Choroid plexus epithelial cell (primary cell): ENCODE measurements around the gene JPH2.

Experiments
- DNase-seq: peaks from one replicate; pipeline ENCODE4 v3.0.0-alpha.2; 2010; ENCODE audit warnings: low read depth
- H3K4me3 ChIP-seq: 2 replicates; pipeline ENCODE4 v1.5.1; 2011; ENCODE audit warnings: low read depth, mild to moderate bottlenecking, control low read depth, low read length, moderate library complexity
- TF ChIP-seq, protein P1 (sequence below): conservative IDR thresholded peaks from 2 replicates; pipeline ENCODE4 v1.5.1; 2011; ENCODE audit warnings: low read depth, mild to moderate bottlenecking, control low read depth, inconsistent platforms, low read length, moderate library complexity

Gene JPH2

GRCh38 chr20:44117296-44118184, 69.4 kb downstream of the JPH2 start:
- DNase-seq, result no peak
- no peak overlapping the region for H3K4me3 ChIP-seq
- TF ChIP-seq, protein P1, sequence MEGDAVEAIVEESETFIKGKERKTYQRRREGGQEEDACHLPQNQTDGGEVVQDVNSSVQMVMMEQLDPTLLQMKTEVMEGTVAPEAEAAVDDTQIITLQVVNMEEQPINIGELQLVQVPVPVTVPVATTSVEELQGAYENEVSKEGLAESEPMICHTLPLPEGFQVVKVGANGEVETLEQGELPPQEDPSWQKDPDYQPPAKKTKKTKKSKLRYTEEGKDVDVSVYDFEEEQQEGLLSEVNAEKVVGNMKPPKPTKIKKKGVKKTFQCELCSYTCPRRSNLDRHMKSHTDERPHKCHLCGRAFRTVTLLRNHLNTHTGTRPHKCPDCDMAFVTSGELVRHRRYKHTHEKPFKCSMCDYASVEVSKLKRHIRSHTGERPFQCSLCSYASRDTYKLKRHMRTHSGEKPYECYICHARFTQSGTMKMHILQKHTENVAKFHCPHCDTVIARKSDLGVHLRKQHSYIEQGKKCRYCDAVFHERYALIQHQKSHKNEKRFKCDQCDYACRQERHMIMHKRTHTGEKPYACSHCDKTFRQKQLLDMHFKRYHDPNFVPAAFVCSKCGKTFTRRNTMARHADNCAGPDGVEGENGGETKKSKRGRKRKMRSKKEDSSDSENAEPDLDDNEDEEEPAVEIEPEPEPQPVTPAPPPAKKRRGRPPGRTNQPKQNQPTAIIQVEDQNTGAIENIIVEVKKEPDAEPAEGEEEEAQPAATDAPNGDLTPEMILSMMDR, result no peak

GRCh38 chr20:44115762-44116644, 71.0 kb downstream of the JPH2 start:
- no peak overlapping the region for H3K4me3 ChIP-seq
- TF ChIP-seq, protein P1, result no peak
- no peak for DNase-seq

DNA sequence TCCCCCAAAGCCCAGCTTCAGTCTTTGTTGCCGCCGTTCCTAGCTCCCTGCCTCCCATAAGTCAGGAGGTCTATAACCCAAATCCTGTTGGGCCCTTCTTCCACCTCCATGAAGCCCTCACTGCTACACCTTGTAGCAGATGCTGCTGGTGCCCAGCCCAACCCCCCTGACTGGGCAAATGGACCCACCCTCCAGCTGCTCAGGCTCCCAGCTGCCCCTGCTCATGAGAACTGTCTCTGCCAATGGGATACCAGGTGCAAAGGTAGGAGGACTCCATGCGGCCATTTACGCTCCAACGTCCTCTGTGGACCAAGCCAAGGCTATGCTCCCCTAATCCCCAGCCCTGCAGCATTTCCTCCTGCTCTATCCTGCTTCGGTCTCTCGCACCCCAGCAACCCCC, 71.8 kb downstream of the JPH2 start:
- no peak for DNase-seq
- H3K4me3 ChIP-seq, result no peak overlapping the region
- TF ChIP-seq, protein P1, result no peak

DNA sequence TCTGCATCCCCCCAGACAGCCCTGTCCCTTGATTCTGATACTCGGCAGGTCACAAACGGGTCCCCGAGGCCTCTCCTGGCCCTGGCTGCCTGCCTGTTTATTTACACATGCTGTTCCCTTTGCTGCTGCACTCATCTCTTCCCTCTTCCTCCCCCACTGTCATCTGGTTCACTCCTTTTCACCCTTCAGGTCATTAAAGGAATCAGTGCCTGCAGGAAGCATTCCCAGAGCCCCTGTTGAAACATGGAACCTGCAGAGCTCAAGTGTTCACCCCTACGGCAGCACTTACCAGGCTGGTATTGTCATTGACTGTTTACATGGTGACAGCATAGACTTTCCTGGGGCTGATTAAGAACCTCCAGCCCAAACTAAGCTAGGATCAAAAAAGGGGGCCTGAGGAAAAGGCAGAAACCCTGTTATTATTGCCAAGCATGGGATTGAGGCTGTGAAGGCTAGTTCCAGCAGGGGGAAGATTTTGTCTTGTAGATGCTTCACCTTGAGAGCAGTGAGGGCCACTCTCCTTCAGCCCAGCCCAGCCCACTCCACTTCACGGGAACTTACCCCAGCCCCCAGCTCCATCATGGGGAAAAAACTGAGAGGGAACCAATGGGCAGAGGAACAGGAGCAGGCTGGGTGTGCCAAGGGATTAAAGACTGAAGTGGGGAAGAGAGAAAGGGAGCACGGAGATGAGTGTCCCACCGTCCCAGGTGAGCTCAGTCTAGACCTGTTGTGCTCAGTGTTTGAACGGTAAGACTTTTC, 73.2 kb downstream of the JPH2 start:
- no peak for DNase-seq
- TF ChIP-seq, protein P1, result no peak
- no peak overlapping the region for H3K4me3 ChIP-seq

DNA sequence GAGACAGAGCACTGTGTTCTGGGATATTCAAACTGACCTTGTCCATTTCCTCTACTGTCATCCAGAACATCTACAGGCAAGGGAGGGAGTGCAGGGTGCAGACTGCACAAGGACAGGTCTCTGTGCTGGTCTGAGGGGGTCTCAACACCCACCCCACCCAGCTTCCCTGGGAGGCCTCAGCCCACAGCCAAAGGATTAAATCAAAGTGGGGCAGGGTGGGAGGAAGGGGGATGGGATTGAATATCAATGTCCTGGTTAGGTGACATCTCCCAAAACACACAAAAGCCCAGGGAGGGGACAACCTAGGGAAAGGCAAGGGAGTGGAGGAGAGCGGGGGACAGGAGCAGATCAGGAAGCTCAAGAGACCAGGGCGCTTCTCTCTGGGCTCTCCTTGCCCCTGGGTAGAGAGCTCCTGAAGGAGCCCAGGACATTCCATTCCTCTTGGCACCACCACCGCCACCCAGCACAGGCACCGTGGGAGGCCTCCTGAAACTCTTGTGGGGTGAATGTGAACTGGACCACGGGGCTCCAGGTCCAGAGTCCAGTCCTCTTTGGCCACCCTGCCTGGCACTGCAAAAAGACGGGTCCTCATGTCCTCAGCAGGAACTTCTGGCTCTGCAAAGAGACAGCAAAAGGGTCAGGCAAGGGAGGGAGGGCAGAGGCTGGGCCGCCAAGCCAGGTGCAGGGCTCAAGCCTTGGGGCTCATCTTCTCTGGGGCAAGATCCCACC, 73.9 kb downstream of the JPH2 start:
- TF ChIP-seq, protein P1, result no peak
- no peak for DNase-seq

DNA sequence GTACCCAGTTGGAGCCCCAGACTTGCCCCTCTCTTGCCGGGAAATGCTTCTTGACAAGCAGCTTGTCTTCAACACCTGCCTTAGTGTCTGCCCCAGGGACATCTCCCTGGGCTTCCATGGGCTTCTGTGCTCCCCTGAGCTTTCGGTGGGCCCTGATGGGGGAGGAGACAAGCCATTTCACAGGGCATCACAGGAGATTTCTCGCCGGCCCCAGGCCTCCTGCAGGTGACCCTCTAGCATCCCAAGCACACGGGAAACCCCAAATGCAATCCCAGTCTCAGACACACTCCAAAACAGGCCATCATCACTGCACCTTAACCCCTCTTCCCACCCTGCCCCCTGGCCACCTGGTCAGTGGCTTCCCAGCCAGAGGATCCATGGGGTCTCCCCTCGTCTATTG, 74.5 kb downstream of the JPH2 start:
- TF ChIP-seq, protein P1, result no peak
- no peak overlapping the region for H3K4me3 ChIP-seq
- no peak for DNase-seq

More for the DNA sequence above, 73.9 kb downstream of the JPH2 start:
- no peak overlapping the region for H3K4me3 ChIP-seq
